ENCODE data around the gene CHMP2A. TPM values are rescaled to one million over a fixed set of nuclear protein-coding genes. Genes with fewer than 3 reads are reported as not detected.

CHMP2A gene
- total RNA-seq, 4 donors from 2014 or later: 79.2 to 115 (median 101) TPM

DNA sequence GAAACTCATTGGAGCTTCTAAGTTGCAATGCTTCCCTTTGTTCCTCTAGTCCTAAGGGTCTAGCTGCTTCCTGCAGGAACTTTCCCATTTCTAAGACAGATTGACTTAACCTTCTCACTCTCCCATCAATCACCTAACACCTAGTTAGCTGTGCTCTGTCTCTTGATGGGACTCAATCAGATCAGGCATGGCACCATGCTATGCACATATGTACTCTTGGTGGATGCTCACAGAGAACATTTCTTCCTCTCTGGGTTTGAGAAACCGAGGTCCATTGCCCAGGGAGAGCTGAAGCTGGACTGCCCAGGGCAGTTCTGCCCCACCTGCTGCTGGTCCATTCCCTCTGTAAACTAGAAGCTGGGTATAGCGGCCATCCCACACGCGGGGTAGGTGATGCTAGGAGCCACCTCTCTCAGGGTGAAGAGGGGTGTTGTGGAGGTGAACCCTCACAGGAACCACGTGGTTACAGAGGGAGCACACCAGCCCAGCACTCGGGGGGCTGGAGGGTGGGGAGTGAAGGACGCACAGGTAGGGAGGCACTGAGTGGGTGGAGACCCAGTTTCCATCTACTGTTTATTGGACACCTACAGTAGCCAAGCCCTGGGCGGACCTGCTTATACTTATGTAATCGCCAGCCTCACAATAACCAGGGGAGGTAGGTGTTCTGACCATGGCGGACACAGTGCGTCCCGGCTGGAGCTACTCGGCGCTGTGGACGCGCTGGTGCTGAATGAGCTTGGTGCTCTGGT is 6.6 kb upstream of the CHMP2A start:
- no peak for DNase-seq
- Histone ChIP-seq H3K9me3 (no peaks in the 10 kb centered on the region), H3K4me1 (peaks cover 4 to 47% (median 32%) of the 10 kb centered on the region in 4 donors), H3K36me3 (peaks cover 0 to 6% (median 0%) of the 10 kb centered on the region in 3 donors), H3K4me3 (peak overlapping the region in 3 of 4 donors; percentile 51 to 54 (median 51)), H3K27me3 (no peaks in the 10 kb centered on the region), H3K27ac (peak overlapping the region in 1 of 4 donors; percentile 43)
- TF ChIP-seq, protein P1, sequence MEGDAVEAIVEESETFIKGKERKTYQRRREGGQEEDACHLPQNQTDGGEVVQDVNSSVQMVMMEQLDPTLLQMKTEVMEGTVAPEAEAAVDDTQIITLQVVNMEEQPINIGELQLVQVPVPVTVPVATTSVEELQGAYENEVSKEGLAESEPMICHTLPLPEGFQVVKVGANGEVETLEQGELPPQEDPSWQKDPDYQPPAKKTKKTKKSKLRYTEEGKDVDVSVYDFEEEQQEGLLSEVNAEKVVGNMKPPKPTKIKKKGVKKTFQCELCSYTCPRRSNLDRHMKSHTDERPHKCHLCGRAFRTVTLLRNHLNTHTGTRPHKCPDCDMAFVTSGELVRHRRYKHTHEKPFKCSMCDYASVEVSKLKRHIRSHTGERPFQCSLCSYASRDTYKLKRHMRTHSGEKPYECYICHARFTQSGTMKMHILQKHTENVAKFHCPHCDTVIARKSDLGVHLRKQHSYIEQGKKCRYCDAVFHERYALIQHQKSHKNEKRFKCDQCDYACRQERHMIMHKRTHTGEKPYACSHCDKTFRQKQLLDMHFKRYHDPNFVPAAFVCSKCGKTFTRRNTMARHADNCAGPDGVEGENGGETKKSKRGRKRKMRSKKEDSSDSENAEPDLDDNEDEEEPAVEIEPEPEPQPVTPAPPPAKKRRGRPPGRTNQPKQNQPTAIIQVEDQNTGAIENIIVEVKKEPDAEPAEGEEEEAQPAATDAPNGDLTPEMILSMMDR (IDR thresholded peaks at IDR 0.05): no peak
- no peak for TF ChIP-seq POLR2A (IDR thresholded peaks at IDR 0.05)

DNA sequence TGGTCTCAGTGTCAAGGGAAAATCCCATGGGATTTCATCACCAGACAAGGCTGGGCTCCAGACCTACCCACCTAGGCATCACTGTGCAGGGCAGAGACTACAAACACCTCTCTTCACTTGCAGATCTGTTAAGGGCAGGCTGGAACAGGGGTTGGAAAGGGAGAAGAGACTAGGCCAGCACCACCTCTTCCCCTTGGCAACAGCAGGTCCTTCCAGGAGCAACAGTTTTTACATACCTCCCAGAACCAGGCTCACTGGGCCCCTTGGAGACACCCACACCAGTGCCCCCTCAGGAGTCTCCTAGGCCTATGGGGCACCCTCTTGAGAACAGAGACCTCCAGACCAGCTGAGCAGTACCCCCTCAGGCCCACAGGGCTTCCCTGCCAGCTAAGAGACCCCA is 6.0 kb upstream of the CHMP2A start:
- Histone ChIP-seq H3K27me3 (no peaks in the 10 kb centered on the region), H3K9me3 (no peaks in the 10 kb centered on the region), H3K36me3 (peaks cover 0 to 12% (median 0%) of the 10 kb centered on the region in 3 donors), H3K27ac (no peak overlapping the region), H3K4me3 (no peak overlapping the region), H3K4me1 (peaks cover 4 to 53% (median 32%) of the 10 kb centered on the region in 4 donors)
- TF ChIP-seq POLR2A (IDR thresholded peaks at IDR 0.05): no peak
- TF ChIP-seq, protein P1 (IDR thresholded peaks at IDR 0.05): no peak
- DNase-seq: no peak

DNA sequence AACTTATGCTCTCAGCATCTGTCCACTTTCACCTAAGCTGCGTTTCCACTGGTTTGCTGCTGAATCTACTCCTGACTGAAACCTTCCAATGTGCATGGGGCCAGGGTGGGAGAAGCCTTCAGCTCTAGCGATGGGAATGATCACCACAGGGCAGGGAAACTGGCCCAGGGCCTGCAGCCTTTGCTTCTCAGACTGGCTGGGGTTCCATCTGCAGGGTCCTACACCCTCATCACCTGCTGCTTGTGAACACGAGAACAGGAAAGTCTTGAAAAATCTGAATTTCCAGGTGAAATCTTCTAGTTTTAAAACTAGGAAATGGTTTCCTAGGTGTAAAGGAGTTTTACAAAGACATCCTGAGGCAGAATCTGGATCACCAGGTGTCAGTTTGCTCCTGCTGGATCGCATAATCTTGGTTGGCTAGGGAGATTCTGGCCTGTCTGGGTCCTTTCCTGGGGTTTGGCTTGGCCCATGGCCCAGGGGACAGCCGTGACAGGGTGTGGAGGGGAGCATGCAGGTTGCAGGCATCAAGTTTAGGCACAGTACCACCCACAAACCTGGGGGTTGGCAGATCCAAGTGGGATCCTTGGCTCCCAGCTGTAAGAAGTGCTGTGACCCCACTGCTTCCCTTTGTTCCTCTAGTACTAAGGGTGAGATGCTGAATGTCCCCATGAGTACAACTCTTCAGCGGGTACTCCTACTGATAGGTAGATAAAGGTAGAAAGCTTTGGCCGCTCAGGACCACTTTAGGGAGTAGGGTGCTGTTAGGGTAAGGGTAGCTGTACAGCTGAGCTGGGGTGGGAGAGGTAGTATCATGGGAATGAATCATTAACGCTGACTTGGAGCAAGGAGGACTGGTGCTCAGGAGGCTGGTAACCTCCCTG is 5.3 kb upstream of the CHMP2A start:
- no peaks in the 10 kb centered on the region for H3K9me3 ChIP-seq
- peaks cover 4 to 60% (median 35%) of the 10 kb centered on the region in 4 donors for H3K4me1 ChIP-seq
- peak overlapping the region; percentile 93 to 100 (median 99) for H3K27ac ChIP-seq
- H3K27me3 ChIP-seq: no peaks in the 10 kb centered on the region
- DNase-seq: no peak
- no peak for TF ChIP-seq POLR2A (IDR thresholded peaks at IDR 0.05)
- TF ChIP-seq, protein P1 (IDR thresholded peaks at IDR 0.05): no peak
- peak overlapping the region in 2 of 4 donors; percentile 80 to 84 for H3K4me3 ChIP-seq
- H3K36me3 ChIP-seq: peaks cover 0 to 16% (median 0%) of the 10 kb centered on the region in 3 donors

DNA sequence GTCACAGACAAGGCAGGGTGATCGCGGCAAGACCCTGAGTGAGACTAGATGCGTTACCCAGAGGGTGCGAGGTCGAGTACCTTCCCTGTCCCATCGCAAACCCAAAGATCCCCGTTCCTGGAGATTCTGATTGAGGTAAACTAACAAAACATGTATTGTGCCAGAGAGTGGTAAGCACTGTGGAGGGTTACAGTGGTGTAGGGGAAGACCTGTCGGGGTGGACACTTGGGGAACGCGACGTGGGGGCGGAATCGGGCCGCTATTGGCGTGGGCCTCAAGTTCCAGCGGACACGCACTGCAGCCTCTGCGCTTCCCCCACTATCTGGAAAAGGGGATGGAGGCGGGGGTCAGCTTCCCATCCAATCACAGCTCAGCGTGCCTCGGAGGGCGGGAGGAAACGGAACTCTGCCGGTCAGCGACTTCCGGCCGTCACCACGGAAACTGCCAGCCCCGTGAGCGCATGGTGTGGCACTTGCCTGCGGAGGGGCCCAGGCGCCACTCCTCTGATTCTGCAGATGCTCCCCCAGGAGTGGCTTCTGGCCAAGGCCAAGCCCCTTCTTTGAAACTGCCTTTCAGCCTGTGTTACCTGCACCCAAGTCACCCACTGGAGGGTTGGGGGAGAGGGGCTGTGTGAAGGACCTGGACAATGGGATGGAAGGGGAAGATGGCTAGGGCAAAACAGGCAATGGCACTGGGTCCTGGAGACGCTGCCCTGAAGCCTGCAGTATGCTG is 4.5 kb upstream of the CHMP2A start:
- H3K9me3 ChIP-seq: no peaks in the 10 kb centered on the region
- H3K4me1 ChIP-seq: peaks cover 4 to 61% (median 36%) of the 10 kb centered on the region in 4 donors
- peak; percentile 79 to 93 (median 89) for DNase-seq
- peak; percentile 48 to 61 for TF ChIP-seq POLR2A (IDR thresholded peaks at IDR 0.05)
- TF ChIP-seq, protein P1 (IDR thresholded peaks at IDR 0.05): no peak
- H3K27me3 ChIP-seq: no peaks in the 10 kb centered on the region
- peak overlapping the region; percentile 58 to 84 (median 76) for H3K4me3 ChIP-seq
- H3K36me3 ChIP-seq: peaks cover 0 to 16% (median 0%) of the 10 kb centered on the region in 3 donors
- H3K27ac ChIP-seq: peak overlapping the region; percentile 93 to 100 (median 99)
